Subcutaneous adipose tissue (tissue), 4 donors: ENCODE results near the gene KPNA1. TPM values are rescaled to one million over a fixed set of nuclear protein-coding genes. Genes with fewer than 3 reads are reported as not detected.

ENCODE experiments used
- total RNA-seq, 4 donors: library from RNA; depleted of rRNA; stranded (reverse); fragments of >200 nt; gene quantifications; one replicate each; pipeline ENCODE4 v1.1.0, GENCODE V29; 2016
- TF ChIP-seq, protein P1 (sequence below): fragments of 450-650 bp; IDR thresholded peaks from one replicate; pipeline ENCODE4 v1.5.1; 2016; ENCODE audit warnings: low read depth, mild to moderate bottlenecking, control low read depth, antibody characterized with exemption, moderate library complexity

KPNA1 gene
- total RNA-seq, 4 donors from 2014 or later = 35.9 to 54.8 (median 42.4) TPM

DNA sequence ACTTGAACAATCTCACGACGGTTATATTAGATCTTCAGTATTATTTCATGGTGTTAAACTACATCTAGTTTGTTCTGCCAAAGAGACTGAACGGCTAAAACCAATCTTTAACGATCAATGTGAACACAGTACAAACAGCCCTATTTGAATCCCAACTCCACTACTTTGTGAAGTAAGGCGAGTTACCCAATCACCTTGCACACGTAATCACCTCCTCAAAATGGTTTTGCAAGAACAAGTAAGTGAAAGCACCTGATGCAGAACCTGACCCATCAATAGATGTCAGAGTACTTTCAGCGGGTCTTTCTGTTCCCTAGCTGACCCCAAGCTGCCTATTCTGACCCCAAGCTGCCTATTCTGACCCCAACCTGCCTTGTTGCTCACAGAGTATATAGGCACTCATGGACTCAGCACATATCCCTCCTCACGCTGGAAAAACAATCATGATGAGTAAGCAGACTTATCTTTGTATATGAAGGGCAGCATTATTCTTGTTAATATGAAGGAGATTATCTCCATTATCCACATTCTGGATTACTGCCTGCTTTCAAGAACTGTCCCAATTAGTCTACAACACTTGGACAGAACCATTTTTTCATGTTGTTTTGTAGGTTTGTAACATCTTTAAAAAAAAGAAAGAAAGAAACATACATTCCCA is 3.7 kb downstream of the KPNA1 start:
- TF ChIP-seq, protein P1, sequence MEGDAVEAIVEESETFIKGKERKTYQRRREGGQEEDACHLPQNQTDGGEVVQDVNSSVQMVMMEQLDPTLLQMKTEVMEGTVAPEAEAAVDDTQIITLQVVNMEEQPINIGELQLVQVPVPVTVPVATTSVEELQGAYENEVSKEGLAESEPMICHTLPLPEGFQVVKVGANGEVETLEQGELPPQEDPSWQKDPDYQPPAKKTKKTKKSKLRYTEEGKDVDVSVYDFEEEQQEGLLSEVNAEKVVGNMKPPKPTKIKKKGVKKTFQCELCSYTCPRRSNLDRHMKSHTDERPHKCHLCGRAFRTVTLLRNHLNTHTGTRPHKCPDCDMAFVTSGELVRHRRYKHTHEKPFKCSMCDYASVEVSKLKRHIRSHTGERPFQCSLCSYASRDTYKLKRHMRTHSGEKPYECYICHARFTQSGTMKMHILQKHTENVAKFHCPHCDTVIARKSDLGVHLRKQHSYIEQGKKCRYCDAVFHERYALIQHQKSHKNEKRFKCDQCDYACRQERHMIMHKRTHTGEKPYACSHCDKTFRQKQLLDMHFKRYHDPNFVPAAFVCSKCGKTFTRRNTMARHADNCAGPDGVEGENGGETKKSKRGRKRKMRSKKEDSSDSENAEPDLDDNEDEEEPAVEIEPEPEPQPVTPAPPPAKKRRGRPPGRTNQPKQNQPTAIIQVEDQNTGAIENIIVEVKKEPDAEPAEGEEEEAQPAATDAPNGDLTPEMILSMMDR = no peak

DNA sequence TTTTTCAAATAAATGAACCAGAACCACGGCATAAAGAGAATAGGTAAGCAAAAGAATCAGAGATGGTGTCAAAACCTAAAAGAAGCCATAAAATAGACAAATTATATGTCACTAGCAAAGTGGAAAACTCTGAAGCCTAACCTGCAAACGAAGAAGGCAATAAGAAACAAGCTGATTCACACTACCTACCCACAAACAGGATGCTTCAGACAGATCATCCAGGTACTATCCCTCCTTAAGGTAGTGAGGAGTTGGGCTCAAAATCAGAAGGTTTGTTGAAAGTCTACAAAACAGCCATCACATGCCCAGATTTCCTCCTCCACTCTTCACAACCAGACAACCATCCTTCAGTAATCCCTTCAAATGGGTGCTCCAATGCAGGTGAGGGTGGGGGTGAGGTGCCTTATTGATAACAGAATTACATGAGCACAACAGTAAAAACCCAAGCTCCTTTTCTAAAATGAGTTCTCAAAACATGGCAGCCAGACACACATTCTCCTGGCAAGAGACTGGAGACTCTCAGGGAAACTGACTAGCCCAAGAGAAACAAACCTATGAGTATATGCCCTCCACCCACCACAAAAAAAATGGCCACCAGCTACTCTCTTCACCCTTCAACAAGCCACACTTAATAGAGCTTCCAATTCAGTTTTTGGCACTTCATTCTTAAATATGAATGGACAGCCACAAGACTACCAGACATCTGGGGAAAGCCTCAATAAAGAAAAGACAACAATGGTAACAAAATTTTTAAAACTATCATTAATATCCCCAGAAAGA is 6.4 kb downstream of the KPNA1 start:
- TF ChIP-seq, protein P1 = no peak

DNA sequence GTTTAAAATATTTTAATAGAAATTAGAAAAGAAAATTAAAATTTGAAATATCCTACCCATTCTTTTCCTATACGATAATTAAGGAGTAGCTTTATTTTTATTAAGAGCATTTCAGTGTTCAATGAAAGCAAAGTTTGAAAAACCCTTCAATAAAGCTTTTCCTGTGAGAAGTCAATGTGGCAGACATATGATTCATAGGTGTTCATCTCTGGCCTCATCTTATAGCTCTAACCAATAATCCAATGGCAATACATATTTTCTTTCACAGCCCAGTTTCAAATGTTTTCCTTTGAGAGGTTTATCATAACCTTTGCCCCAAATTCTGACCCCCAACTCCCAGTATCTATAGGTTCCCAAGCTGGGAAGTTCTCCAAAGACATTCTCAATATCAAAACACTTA is 8.3 kb downstream of the KPNA1 start:
- TF ChIP-seq, protein P1 = no peak

DNA sequence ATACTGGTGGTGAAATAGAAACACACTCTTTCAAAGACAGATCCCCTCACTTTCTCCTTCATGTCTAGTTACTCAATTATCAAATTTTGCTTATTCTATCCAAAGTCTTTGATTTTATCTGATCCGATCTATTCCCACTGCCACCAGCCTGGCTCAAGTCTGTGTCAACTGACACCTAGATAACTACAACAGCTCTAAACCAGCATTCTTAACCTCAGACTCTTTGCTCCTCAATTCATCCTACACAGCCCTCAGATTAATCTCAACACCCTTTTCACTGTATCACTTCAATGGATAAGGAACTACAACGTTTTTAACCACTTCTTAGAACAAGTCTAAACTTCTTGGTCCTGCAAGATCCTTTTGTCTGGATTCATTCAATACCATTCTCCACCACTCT is 9.1 kb downstream of the KPNA1 start:
- TF ChIP-seq, protein P1 = no peak

DNA sequence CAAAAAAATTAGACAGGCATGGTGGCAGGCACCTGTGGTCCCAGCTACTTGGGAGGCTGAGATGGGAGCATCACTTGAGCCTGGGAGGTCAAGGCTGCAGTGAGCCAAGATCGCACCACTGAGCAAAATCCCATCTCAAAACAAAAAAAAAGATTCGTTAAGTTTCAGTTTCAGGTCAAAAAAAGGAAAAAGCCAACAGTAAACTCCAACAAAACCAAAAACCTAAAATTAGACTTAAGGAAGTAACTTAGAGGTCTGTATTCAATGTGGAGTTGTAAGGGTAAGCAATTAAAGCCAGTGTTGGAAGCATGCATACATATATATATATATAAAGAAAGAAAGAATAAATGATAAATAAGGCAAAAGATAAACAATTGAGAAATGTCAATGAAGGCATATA is 11.8 kb downstream of the KPNA1 start:
- TF ChIP-seq, protein P1 = no peak

DNA sequence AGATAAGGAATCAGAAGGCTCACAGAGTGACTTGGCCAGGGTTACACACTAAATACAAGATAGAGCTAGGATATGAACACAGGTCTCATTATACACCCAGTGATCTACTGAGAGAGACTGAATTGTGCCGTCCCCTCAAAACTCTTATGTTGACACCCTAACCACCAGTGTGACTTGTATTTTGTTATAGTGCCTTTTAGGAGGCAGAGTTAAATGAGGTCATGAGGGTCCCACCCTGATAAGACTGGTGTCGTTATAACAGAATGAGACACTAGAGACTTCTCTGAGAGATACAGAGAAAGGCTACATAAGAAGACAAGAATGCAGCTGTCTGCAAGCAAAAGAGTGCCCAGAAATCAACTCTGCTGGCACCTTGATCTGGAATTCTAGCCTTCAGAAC is 12.6 kb downstream of the KPNA1 start:
- TF ChIP-seq, protein P1 = no peak

DNA sequence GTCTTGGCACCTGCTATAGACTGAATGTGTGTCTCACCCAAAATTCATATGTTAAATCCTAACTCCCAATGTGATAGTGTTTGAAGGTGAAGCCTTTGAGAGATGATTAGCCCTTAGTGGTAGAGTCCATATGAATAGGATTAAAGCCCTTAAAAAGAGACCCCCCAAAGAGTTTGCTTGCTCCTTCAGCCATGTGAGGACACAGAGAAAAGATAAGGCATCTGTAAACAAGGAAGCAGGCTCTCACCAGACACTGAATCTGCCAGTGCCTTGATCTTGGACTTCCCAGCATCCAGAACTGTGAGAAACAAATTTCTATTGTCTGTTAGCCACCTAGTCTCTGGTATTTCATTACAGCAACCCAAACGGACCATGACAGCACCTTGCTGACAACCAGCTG is 16.6 kb downstream of the KPNA1 start:
- TF ChIP-seq, protein P1 = no peak
